ENCODE measurements around the gene IFT57. TPM values are rescaled to one million over a fixed set of nuclear protein-coding genes. Genes with fewer than 3 reads are reported as not detected.

IFT57 gene
- total RNA-seq, 4 donors from 2014 or later = 38.2 to 78.0 (median 57.4) TPM

DNA sequence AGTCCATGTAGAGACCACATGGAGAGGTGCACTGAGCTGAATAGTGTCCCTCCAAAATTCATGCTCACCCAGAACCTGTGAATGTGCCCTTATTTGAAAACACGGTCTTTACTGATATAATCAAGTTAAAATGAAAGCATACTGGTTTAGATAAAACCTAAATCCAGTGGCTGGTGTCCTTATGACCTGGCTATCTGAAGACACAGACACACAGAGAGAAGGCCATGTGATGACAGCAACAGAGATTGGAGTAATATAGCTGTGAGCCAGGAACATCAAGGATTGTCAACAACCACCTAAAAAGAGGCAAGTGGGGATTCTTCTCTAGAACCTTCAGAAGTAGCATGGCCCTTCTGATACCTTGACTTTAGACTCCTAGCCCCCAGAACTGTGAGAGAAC, 76.6 kb downstream of the IFT57 start:
- TF ChIP-seq POLR2AphosphoS5 (IDR thresholded peaks at IDR 0.05) (no peak), EP300 (IDR thresholded peaks at IDR 0.05; ENCODE audit: low read depth) (no peak), POLR2A (IDR thresholded peaks at IDR 0.05) (no peak)
- TF ChIP-seq, protein P1, sequence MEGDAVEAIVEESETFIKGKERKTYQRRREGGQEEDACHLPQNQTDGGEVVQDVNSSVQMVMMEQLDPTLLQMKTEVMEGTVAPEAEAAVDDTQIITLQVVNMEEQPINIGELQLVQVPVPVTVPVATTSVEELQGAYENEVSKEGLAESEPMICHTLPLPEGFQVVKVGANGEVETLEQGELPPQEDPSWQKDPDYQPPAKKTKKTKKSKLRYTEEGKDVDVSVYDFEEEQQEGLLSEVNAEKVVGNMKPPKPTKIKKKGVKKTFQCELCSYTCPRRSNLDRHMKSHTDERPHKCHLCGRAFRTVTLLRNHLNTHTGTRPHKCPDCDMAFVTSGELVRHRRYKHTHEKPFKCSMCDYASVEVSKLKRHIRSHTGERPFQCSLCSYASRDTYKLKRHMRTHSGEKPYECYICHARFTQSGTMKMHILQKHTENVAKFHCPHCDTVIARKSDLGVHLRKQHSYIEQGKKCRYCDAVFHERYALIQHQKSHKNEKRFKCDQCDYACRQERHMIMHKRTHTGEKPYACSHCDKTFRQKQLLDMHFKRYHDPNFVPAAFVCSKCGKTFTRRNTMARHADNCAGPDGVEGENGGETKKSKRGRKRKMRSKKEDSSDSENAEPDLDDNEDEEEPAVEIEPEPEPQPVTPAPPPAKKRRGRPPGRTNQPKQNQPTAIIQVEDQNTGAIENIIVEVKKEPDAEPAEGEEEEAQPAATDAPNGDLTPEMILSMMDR (IDR thresholded peaks at IDR 0.05) = no peak
- Histone ChIP-seq H3K9me3 (no peaks in the 10 kb centered on the region), H3K27ac (no peak overlapping the region), H3K36me3 (no peaks in the 10 kb centered on the region), H3K27me3 (no peaks in the 10 kb centered on the region), H3K4me1 (no peaks in the 10 kb centered on the region), H3K4me3 (no peak overlapping the region)
- intact Hi-C loops (cut with DNase I; ENCODE audit: low total_unique reads) = no loop called here
- 83% methylated on average over 1 of the region's 1 CpG; no CpG with 5 or more reads in 1 of the 2 donors for WGBS, 2 donors (ENCODE audit: low coverage in 1 of 2)
- no peak for DNase-seq
- in situ Hi-C loops (cut with MboI; ENCODE audit: low pct_ligation_motif_present in 1 of 4, low pct_unique_long_range_greater_than_20kb in 1 of 4, low sequenced_read_pairs in 3 of 4) = no loop called here

DNA sequence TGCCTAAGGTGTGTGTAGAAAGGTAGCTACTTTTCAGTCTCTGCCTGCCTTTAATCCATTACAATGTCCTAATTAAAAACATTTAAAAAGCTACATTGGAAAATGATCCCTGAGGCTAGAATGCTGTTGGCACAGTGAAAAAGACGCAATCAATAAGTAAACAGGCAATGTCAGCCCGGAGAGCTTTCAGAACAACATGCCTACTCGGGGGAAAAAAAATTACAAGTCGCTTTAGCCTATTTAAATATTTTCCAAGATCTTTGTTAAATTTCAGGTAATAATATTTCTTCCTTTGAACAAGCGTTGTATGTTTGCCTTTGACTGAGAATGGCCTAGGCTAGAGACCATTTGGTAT, 84.8 kb downstream of the IFT57 start:
- H3K4me3 ChIP-seq = no peak overlapping the region
- intact Hi-C loops (cut with DNase I; ENCODE audit: low total_unique reads) (no loop called here), in situ Hi-C loops (cut with MboI; ENCODE audit: low pct_ligation_motif_present in 1 of 4, low pct_unique_long_range_greater_than_20kb in 1 of 4, low sequenced_read_pairs in 3 of 4) (no loop called here)
- DNase-seq = no peak
- TF ChIP-seq POLR2AphosphoS5 (IDR thresholded peaks at IDR 0.05) (no peak), POLR2A (IDR thresholded peaks at IDR 0.05) (no peak), EP300 (IDR thresholded peaks at IDR 0.05; ENCODE audit: low read depth) (no peak)
- TF ChIP-seq, protein P1 (IDR thresholded peaks at IDR 0.05) = no peak
- no peaks in the 10 kb centered on the region for H3K27me3 ChIP-seq
- no peaks in the 10 kb centered on the region for H3K9me3 ChIP-seq
- no peak overlapping the region for H3K27ac ChIP-seq
- WGBS, 2 donors (ENCODE audit: low coverage in 1 of 2) = 58 to 69% methylated on average over 5 of the region's 5 CpGs
- H3K4me1 ChIP-seq = peaks cover 0 to 15% (median 5%) of the 10 kb centered on the region in 4 donors
- H3K36me3 ChIP-seq = no peaks in the 10 kb centered on the region

DNA sequence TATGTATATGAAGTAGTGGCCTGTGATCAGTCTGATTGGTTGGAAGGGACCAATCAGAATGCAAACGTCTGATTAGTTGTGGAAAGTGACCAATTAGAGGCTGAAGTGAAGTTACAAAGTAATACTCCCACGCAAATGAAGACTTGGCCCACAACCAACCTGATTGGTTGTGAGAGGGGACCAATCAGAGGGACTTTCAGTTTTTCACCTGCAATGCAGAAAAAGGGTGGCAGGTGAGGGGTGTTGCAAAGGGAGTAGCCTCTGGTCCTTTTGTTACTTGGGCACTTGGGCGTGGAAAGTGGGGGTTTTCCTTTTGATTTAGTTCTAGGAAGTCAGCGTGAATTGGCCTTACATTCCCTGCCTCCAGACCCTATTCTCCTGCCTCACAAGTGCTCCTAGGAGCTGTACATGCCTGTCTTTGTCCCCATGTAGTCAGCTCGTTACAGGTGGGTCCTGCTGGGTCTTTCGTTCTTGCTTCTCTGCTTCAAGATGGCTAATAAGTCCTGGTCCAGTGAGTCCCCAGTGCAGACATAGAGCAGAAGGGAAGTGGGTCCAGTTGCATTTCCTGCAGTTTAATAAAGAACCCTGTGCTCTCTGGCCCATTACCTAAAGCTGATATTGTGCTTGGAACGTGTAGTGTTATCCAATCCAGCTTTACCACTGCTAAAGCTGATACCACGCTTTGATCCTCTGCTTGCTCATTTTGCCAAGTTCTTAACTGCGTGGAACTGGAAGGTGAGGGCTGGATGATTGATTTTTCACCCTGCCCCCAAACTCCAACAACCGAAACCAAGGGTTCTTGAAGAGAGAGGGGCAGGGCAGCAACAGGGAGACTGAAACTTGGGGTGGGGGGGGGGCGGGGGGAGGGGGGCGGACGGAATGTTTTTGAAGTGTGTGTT, 85.4 kb downstream of the IFT57 start:
- no peaks in the 10 kb centered on the region for H3K36me3 ChIP-seq
- WGBS, 2 donors (ENCODE audit: low coverage in 1 of 2) = 75% methylated on average over 7 to 13 of the region's 13 CpGs
- H3K27ac ChIP-seq = no peak overlapping the region
- no peak overlapping the region for H3K4me3 ChIP-seq
- intact Hi-C loops (cut with DNase I; ENCODE audit: low total_unique reads) = no loop called here
- DNase-seq = no peak
- no peaks in the 10 kb centered on the region for H3K9me3 ChIP-seq
- TF ChIP-seq EP300 (IDR thresholded peaks at IDR 0.05; ENCODE audit: low read depth) = no peak
- H3K27me3 ChIP-seq = no peaks in the 10 kb centered on the region
- in situ Hi-C loops (cut with MboI; ENCODE audit: low pct_ligation_motif_present in 1 of 4, low pct_unique_long_range_greater_than_20kb in 1 of 4, low sequenced_read_pairs in 3 of 4) = no loop called here
- H3K4me1 ChIP-seq = peaks cover 0 to 22% (median 6%) of the 10 kb centered on the region in 4 donors

DNA sequence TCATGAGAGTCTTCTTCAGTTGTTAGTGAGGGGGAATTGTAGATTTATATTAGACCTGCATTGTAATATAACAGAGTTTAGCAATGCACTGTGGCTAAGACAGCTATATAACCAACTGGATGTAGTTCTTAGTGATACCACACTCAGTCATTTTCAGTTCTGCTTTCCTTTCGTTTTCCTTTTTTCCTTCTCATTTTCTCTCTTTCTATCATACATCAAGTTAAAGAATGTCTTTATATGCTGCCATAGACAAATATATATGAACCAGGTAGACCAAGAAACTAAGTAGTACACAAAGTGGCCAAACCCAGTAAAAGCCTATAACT, 87.7 kb downstream of the IFT57 start:
- WGBS, 2 donors (ENCODE audit: low coverage in 1 of 2) = 60 to 74% methylated on average over 1 of the region's 1 CpG
- Histone ChIP-seq H3K4me3 (no peak overlapping the region), H3K36me3 (no peaks in the 10 kb centered on the region), H3K9me3 (no peaks in the 10 kb centered on the region), H3K27ac (no peak overlapping the region), H3K27me3 (no peaks in the 10 kb centered on the region), H3K4me1 (peaks cover 0 to 25% (median 6%) of the 10 kb centered on the region in 4 donors)
- DNase-seq = no peak
- in situ Hi-C loops (cut with MboI; ENCODE audit: low pct_ligation_motif_present in 1 of 4, low pct_unique_long_range_greater_than_20kb in 1 of 4, low sequenced_read_pairs in 3 of 4) (no loop called here), intact Hi-C loops (cut with DNase I; ENCODE audit: low total_unique reads) (no loop called here)
- no peak for TF ChIP-seq EP300 (IDR thresholded peaks at IDR 0.05; ENCODE audit: low read depth)
- no peak for TF ChIP-seq POLR2A (IDR thresholded peaks at IDR 0.05)
- TF ChIP-seq, protein P1 (IDR thresholded peaks at IDR 0.05) = no peak

Data from transverse colon (tissue), 4 donors.